Measurements from ENCODE around the gene HBZ. TPM values are rescaled to one million over a fixed set of nuclear protein-coding genes. Genes with fewer than 3 reads are reported as not detected.

Gene HBZ
- total RNA-seq, 1 experiment from 2014 or later = 1.1 TPM

DNA sequence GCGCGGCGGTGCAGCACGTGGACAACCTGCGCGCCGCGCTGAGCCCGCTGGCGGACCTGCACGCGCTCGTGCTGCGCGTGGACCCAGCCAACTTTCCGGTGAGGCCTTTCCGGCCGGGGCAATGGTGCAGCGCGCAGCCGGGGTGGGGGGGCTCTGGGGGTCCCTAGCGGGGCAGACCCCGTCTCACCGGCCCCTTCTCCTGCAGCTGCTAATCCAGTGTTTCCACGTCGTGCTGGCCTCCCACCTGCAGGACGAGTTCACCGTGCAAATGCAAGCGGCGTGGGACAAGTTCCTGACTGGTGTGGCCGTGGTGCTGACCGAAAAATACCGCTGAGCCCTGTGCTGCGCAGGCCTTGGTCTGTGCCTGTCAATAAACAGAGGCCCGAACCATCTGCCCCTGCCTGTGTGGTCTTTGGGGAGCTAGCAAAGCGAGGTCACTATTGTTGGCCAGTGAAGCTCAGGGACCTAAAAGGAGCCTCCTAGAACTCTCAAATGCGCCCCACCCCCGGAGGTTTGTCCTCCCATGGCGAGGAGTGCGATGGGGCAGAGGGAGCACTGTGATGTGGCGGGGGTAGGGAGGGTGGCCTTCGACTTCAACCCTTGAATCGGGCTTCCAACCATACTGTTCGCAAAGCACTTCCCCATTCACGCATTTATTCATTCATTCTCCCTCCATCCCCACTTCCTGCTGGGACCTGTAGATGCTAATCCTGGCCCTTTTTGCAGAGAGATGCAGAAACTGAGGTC lies 14.1 kb downstream of the HBZ start:
- ChIA-PET CTCF (no interaction called here), POLR2A (no interaction called here)
- Histone ChIP-seq H3K27ac (ENCODE audit: low read length) (no peak overlapping the region), H3K4me3 (ENCODE audit: low read depth in 2 of 2, low read length in 2 of 2) (no peak overlapping the region), H3K36me3 (ENCODE audit: control insufficient read depth, insufficient read depth, low read length) (no peaks in the 10 kb centered on the region), H3K4me1 (ENCODE audit: control insufficient read depth, insufficient read depth, low read length) (no peaks in the 10 kb centered on the region), H3K27me3 (ENCODE audit: control insufficient read depth, insufficient read depth, low read length) (no peaks in the 10 kb centered on the region), H3K9me3 (ENCODE audit: control insufficient read depth, insufficient read depth, low read depth, low read length) (no peaks in the 10 kb centered on the region)
- BruUV-seq (replicated peaks) = no TSS peak
- in situ Hi-C loops (cut with HindIII; ENCODE audit: low pct_unique_long_range_greater_than_20kb, low sequenced_read_pairs) = no loop called here
- ATAC-seq (no peak), DNase-seq (ENCODE audit: low read depth, low spot score) (no peak)
- TF ChIP-seq, protein P1, sequence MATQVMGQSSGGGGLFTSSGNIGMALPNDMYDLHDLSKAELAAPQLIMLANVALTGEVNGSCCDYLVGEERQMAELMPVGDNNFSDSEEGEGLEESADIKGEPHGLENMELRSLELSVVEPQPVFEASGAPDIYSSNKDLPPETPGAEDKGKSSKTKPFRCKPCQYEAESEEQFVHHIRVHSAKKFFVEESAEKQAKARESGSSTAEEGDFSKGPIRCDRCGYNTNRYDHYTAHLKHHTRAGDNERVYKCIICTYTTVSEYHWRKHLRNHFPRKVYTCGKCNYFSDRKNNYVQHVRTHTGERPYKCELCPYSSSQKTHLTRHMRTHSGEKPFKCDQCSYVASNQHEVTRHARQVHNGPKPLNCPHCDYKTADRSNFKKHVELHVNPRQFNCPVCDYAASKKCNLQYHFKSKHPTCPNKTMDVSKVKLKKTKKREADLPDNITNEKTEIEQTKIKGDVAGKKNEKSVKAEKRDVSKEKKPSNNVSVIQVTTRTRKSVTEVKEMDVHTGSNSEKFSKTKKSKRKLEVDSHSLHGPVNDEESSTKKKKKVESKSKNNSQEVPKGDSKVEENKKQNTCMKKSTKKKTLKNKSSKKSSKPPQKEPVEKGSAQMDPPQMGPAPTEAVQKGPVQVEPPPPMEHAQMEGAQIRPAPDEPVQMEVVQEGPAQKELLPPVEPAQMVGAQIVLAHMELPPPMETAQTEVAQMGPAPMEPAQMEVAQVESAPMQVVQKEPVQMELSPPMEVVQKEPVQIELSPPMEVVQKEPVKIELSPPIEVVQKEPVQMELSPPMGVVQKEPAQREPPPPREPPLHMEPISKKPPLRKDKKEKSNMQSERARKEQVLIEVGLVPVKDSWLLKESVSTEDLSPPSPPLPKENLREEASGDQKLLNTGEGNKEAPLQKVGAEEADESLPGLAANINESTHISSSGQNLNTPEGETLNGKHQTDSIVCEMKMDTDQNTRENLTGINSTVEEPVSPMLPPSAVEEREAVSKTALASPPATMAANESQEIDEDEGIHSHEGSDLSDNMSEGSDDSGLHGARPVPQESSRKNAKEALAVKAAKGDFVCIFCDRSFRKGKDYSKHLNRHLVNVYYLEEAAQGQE (IDR thresholded peaks at IDR 0.05; ENCODE audit: insufficient read depth in 1 of 2, low read depth in 2 of 2, low read length in 1 of 2) = no peak
- intact Hi-C loops (cut with micrococcal nuclease; ENCODE audit: unreplicated experiment) = no loop called here

DNA sequence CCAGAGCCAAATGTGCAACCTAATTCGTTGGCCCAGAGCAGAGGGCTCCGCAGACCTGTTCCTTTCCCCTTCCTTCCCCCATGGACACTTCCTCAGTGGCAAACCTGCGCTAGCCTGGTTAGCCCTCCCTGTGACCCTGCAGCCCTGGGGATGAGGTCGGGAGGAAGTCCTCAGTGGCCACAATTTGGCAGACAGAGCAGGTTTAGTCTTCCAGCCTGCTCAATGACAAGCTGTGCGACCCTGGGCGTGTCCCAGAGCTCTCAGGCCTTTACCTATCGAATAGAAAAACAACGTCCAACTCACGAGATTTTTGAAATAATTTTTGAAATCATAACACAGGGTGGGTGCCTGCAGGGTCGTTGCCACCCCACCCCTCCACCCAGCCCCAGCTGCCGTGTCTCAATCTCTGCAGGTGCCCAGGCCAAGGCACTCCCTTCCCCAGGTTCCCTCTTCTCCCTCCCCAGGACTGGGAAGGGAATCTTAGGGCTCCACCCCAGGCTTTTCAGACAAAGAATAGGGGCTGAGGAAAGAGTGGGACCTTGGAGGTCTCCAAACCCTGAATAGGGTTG lies 14.8 kb downstream of the HBZ start:
- intact Hi-C loops (cut with micrococcal nuclease; ENCODE audit: unreplicated experiment) (no loop called here), in situ Hi-C loops (cut with HindIII; ENCODE audit: low pct_unique_long_range_greater_than_20kb, low sequenced_read_pairs) (no loop called here)
- no TSS peak for BruUV-seq (replicated peaks)
- Histone ChIP-seq H3K27ac (ENCODE audit: low read length) (no peak overlapping the region), H3K36me3 (ENCODE audit: control insufficient read depth, insufficient read depth, low read length) (no peaks in the 10 kb centered on the region), H3K4me3 (ENCODE audit: low read depth in 2 of 2, low read length in 2 of 2) (no peak overlapping the region), H3K4me1 (ENCODE audit: control insufficient read depth, insufficient read depth, low read length) (no peaks in the 10 kb centered on the region), H3K9me3 (ENCODE audit: control insufficient read depth, insufficient read depth, low read depth, low read length) (no peaks in the 10 kb centered on the region), H3K27me3 (ENCODE audit: control insufficient read depth, insufficient read depth, low read length) (no peaks in the 10 kb centered on the region)
- ChIA-PET CTCF (no interaction called here), POLR2A (no interaction called here)
- ATAC-seq (no peak), DNase-seq (ENCODE audit: low read depth, low spot score) (no peak)
- TF ChIP-seq, protein P1 (IDR thresholded peaks at IDR 0.05; ENCODE audit: insufficient read depth in 1 of 2, low read depth in 2 of 2, low read length in 1 of 2) = no peak
- TF ChIP-seq POLR2AphosphoS5 (IDR thresholded peaks at IDR 0.05; ENCODE audit: low read depth, low read length) = no peak
- TF ChIP-seq SIN3A (IDR thresholded peaks at IDR 0.05; ENCODE audit: borderline replicate concordance, insufficient read depth, low read depth, low read length) = no peak
- TF ChIP-seq TCF7L2 (IDR thresholded peaks at IDR 0.05; ENCODE audit: low read depth, low read length) = no peak
- TF ChIP-seq, protein P2, sequence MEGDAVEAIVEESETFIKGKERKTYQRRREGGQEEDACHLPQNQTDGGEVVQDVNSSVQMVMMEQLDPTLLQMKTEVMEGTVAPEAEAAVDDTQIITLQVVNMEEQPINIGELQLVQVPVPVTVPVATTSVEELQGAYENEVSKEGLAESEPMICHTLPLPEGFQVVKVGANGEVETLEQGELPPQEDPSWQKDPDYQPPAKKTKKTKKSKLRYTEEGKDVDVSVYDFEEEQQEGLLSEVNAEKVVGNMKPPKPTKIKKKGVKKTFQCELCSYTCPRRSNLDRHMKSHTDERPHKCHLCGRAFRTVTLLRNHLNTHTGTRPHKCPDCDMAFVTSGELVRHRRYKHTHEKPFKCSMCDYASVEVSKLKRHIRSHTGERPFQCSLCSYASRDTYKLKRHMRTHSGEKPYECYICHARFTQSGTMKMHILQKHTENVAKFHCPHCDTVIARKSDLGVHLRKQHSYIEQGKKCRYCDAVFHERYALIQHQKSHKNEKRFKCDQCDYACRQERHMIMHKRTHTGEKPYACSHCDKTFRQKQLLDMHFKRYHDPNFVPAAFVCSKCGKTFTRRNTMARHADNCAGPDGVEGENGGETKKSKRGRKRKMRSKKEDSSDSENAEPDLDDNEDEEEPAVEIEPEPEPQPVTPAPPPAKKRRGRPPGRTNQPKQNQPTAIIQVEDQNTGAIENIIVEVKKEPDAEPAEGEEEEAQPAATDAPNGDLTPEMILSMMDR (IDR thresholded peaks at IDR 0.05) = no peak

Measured in Panc1 (cell line).